Measurements from ENCODE around the gene SLC9A8. TPM values are rescaled to one million over a fixed set of nuclear protein-coding genes. Genes with fewer than 3 reads are reported as not detected.
A peak's percentile ranks its signal among the peaks of the same experiment; 100 is the strongest.
"Not testable (repeated sequence)": the region's sequence is repeated elsewhere in the genome, so short reads cannot be mapped to it uniquely, and the experiment has no call there.

Gene SLC9A8
- total RNA-seq, 1 donor from 2014 or later = 15.2 TPM

- no peak for DNase-seq
- H3K4me3 Mint-ChIP-seq = no peak overlapping the region
- no peaks in the 10 kb centered on the region for H3K27me3 Mint-ChIP-seq
- no peak overlapping the region for H3K27ac Mint-ChIP-seq
- intact Hi-C loops (cut with micrococcal nuclease) = no loop called here
- peaks cover 15% of the 10 kb centered on the region for H3K4me1 Mint-ChIP-seq
- H3K36me3 Mint-ChIP-seq (ENCODE audit: low read depth) = peaks cover 53% of the 10 kb centered on the region
- H3K9me3 Mint-ChIP-seq = no peaks in the 10 kb centered on the region
Measured at GRCh38 chr20:49856904-49857303, 44.3 kb downstream of the SLC9A8 start.

DNA sequence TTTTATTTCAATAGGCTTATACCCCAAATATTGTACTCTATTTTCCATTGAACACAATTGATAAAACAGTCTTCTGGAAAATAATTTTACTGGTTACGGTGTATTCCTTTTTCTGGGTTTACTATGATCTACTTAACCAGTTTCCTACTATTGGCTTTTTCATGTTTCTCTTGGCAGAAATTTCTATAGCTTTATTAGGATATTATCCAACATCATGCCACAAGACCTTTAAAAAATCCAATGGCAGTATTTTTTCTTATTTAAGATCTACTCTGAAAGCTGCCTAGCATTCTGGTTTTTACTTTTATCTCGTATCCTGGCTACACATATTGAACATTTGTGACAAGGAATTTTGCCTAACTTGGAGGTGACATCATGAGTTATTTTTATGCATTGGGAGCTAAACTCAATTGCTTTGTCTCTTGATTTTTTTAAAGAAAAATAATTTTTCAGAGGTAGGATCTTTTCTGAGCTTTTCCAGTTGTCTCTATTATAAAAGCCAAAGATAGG is 45.5 kb downstream of the SLC9A8 start:
- Mint-ChIP-seq H3K36me3 (ENCODE audit: low read depth) (peaks cover 53% of the 10 kb centered on the region), H3K4me3 (no peak overlapping the region), H3K4me1 (peaks cover 13% of the 10 kb centered on the region), H3K27ac (no peak overlapping the region), H3K27me3 (no peaks in the 10 kb centered on the region), H3K9me3 (no peaks in the 10 kb centered on the region)
- DNase-seq = no peak
- intact Hi-C loops (cut with micrococcal nuclease) = no loop called here

DNA sequence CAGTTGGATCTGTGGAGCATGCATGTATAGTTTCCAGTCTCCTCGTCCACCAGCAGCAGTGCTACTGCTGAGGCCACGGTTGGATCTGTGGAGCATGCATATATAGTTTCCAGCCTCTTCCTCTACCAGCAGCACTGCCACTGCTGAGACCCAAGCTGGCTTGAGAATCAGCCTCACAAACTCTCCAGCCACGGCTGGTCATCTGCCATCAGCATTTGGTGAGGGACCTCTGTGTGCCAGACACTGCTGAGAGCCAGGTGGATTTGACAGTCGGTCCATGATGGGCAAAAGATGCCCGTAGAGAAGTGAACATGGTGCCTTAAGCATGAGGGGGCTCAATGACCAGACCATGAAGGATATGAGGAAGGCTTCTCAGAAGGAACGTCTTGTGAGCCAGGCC is 46.4 kb downstream of the SLC9A8 start:
- Mint-ChIP-seq H3K9me3 (no peaks in the 10 kb centered on the region), H3K4me3 (no peak overlapping the region), H3K36me3 (ENCODE audit: low read depth) (peaks cover 50% of the 10 kb centered on the region), H3K4me1 (peaks cover 11% of the 10 kb centered on the region), H3K27ac (no peak overlapping the region), H3K27me3 (no peaks in the 10 kb centered on the region)
- intact Hi-C loops (cut with micrococcal nuclease) = no loop called here
- no peak for DNase-seq

DNA sequence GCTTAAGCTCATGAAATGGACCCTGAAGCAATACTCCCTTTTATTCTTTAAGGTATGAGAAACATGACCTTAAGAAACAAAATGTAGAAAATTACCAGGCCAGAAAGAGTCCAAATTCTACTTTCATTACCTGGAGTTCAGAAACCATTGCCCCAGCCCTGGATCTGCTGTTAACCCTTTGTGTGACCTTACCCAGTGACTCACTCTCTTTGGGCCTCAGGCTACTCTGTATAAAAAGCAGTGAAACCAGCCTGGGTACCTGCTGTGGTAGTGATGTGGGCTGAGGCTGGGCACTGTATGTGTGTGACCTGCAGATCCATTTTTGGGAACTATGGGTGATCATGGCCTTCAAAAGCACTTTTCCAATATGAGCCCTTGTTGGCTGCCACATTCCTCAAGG is 47.2 kb downstream of the SLC9A8 start:
- H3K36me3 Mint-ChIP-seq (ENCODE audit: low read depth) = peaks cover 54% of the 10 kb centered on the region
- no peak overlapping the region for H3K4me3 Mint-ChIP-seq
- H3K4me1 Mint-ChIP-seq = peaks cover 11% of the 10 kb centered on the region
- no peak for DNase-seq
- H3K9me3 Mint-ChIP-seq = no peaks in the 10 kb centered on the region
- intact Hi-C loops (cut with micrococcal nuclease) = no loop called here
- no peaks in the 10 kb centered on the region for H3K27me3 Mint-ChIP-seq
- no peak overlapping the region for H3K27ac Mint-ChIP-seq

GRCh38 chr20:49861232-49861631 is 48.6 kb downstream of the SLC9A8 start:
- H3K4me3 Mint-ChIP-seq; intact Hi-C loops (cut with micrococcal nuclease); DNase-seq; H3K27me3 Mint-ChIP-seq; H3K9me3 Mint-ChIP-seq: not testable (repeated sequence)
- H3K4me1 Mint-ChIP-seq = peaks cover 11% of the 10 kb centered on the region
- H3K27ac Mint-ChIP-seq = peak overlapping the region; percentile 30
- H3K36me3 Mint-ChIP-seq (ENCODE audit: low read depth) = peaks cover 58% of the 10 kb centered on the region

- no peak for DNase-seq
- no peak overlapping the region for H3K4me3 Mint-ChIP-seq
- H3K4me1 Mint-ChIP-seq = peaks cover 17% of the 10 kb centered on the region
- no peaks in the 10 kb centered on the region for H3K9me3 Mint-ChIP-seq
- H3K27ac Mint-ChIP-seq = no peak overlapping the region
- H3K36me3 Mint-ChIP-seq (ENCODE audit: low read depth) = peaks cover 63% of the 10 kb centered on the region
- intact Hi-C loops (cut with micrococcal nuclease) = no loop called here
- H3K27me3 Mint-ChIP-seq = no peaks in the 10 kb centered on the region
Measured at GRCh38 chr20:49862607-49863200, 50.1 kb downstream of the SLC9A8 start.

GRCh38 chr20:49863666-49864065 is 51.0 kb downstream of the SLC9A8 start:
- Mint-ChIP-seq H3K27ac (no peak overlapping the region), H3K36me3 (ENCODE audit: low read depth) (peaks cover 62% of the 10 kb centered on the region), H3K27me3 (no peaks in the 10 kb centered on the region), H3K4me1 (peaks cover 18% of the 10 kb centered on the region), H3K9me3 (no peaks in the 10 kb centered on the region), H3K4me3 (no peak overlapping the region)
- DNase-seq = no peak
- intact Hi-C loops (cut with micrococcal nuclease) = no loop called here

GRCh38 chr20:49865559-49865958 is 52.9 kb downstream of the SLC9A8 start:
- Mint-ChIP-seq H3K36me3 (ENCODE audit: low read depth) (peaks cover 62% of the 10 kb centered on the region), H3K27ac (no peak overlapping the region), H3K27me3 (no peaks in the 10 kb centered on the region), H3K4me1 (peaks cover 16% of the 10 kb centered on the region), H3K4me3 (no peak overlapping the region), H3K9me3 (no peaks in the 10 kb centered on the region)
- intact Hi-C loops (cut with micrococcal nuclease) = no loop called here
- no peak for DNase-seq

DNA sequence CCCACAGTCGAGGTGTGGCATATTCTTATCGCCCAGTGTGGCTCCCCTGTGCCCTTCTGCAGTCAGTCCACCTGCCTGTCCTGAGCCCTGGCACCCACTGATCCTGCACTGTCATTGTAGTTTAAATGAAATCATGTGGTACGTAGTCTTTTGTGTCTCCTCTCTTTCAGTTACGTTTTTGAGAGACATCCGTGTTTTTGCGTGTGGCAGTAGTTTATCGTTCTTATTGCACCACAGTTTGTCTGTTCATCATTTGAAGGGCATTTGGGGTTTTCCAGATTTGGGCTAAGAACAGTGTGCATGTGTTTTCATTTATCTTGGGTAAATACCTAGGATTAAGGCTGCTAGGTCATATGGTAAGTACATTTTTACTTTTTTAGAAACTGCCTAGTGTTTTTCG is 53.4 kb downstream of the SLC9A8 start:
- Mint-ChIP-seq H3K27ac (no peak overlapping the region), H3K4me1 (peaks cover 12% of the 10 kb centered on the region), H3K9me3 (no peaks in the 10 kb centered on the region), H3K36me3 (ENCODE audit: low read depth) (peaks cover 58% of the 10 kb centered on the region), H3K27me3 (no peaks in the 10 kb centered on the region), H3K4me3 (no peak overlapping the region)
- intact Hi-C loops (cut with micrococcal nuclease) = no loop called here
- DNase-seq = no peak

DNA sequence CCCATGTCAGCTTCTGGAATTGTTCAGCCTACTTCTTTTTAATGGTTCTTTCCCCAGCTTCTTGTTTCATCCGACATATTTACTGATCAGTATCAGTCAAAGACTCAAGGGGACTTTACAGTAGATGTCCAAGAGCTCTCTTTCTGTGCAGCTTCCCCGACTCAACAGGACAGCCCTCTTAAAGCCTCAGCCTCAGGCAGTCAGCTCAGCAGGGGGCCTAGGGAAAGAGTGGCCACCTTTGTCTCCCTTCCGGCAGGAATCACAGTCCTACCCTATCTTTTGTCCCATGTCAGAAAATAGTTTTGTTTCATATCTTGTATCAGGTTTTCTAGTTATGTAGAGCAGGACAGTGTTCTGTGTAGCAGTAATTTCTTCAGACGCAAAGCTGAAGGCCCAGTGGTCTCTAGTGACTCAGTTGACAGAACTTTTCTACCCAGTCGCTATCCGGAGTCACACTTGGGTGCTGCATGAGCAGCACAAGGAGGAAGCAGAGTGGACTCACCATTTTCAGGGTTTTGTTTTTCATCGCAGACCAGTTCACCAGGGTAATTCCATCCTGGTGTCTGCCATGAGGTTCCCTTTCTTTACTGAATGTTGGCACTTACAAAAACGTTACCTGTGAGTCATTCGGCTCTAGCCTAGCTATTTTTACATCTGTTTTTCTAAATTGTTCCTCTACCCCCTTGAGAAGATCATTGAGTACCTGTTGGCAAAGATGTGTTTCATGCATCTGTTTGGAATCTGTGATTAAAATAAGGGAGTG is 55.0 kb downstream of the SLC9A8 start:
- H3K4me1 Mint-ChIP-seq = peaks cover 7% of the 10 kb centered on the region
- H3K9me3 Mint-ChIP-seq = no peaks in the 10 kb centered on the region
- no peak overlapping the region for H3K4me3 Mint-ChIP-seq
- intact Hi-C loops (cut with micrococcal nuclease) = no loop called here
- no peak for DNase-seq
- peaks cover 52% of the 10 kb centered on the region for H3K36me3 Mint-ChIP-seq (ENCODE audit: low read depth)
- H3K27ac Mint-ChIP-seq = no peak overlapping the region
- no peaks in the 10 kb centered on the region for H3K27me3 Mint-ChIP-seq

- no peaks in the 10 kb centered on the region for H3K27me3 Mint-ChIP-seq
- H3K4me1 Mint-ChIP-seq = peaks cover 7% of the 10 kb centered on the region
- H3K9me3 Mint-ChIP-seq = no peaks in the 10 kb centered on the region
- intact Hi-C loops (cut with micrococcal nuclease) = no loop called here
- no peak overlapping the region for H3K27ac Mint-ChIP-seq
- no peak overlapping the region for H3K4me3 Mint-ChIP-seq
- H3K36me3 Mint-ChIP-seq (ENCODE audit: low read depth) = peaks cover 49% of the 10 kb centered on the region
- no peak for DNase-seq
Measured at GRCh38 chr20:49868538-49868937, 55.9 kb downstream of the SLC9A8 start.

DNA sequence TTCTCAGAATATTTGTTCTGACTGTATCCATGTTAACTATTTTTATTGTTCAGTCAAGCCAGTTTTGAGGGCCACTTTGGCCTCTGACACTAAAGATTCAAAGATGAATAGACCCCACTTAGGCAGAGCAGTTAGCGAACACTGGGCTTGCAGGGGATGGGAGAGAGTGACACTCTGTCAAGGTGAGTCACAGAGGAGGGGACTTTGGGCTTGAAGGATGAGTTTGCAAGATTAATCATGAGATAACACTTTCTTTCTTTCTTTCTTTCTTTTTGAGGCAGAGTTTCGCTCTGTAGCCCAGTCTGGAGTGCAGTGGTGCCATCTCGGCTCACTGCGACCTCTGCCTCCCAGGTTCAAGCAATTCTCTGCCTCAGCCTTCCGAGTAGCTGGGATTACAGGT is 56.3 kb downstream of the SLC9A8 start:
- peaks cover 50% of the 10 kb centered on the region for H3K36me3 Mint-ChIP-seq (ENCODE audit: low read depth)
- intact Hi-C loops (cut with micrococcal nuclease) = no loop called here
- DNase-seq = no peak
- H3K27me3 Mint-ChIP-seq = no peaks in the 10 kb centered on the region
- H3K4me1 Mint-ChIP-seq = peaks cover 7% of the 10 kb centered on the region
- H3K27ac Mint-ChIP-seq = no peak overlapping the region
- H3K9me3 Mint-ChIP-seq = no peaks in the 10 kb centered on the region
- H3K4me3 Mint-ChIP-seq = no peak overlapping the region

GRCh38 chr20:49870261-49870660 is 57.6 kb downstream of the SLC9A8 start:
- intact Hi-C loops (cut with micrococcal nuclease) = no loop called here
- Mint-ChIP-seq H3K4me1 (peaks cover 7% of the 10 kb centered on the region), H3K27ac (no peak overlapping the region), H3K4me3 (no peak overlapping the region), H3K9me3 (no peaks in the 10 kb centered on the region), H3K36me3 (ENCODE audit: low read depth) (peaks cover 44% of the 10 kb centered on the region), H3K27me3 (no peaks in the 10 kb centered on the region)
- no peak for DNase-seq

DNA sequence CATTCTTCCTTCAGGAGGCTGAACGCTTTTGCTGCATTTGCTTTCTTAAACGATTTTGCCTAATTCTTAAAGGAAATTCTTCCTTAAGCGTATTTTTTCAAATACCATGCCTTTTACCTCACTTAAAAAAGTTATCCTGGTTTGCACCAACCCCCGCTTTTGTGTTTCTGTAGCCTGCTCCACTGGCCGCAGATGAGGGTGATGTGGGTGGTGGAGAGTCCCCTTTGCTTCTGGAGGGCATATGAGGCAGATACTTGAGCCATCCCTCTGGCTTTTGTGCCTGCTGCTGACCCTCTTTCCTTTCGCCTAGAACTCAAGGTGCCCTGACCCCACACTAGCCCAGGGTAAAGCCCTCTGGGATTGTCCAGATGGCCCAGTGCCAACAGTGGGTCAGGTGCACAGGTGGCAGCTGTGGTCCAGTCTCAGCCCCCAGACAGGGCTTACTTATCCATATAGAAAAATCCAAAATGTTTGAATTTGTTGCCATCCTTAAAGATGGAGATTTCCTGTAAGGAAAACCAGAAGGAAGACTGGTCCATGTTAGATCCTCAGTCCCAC is 58.8 kb downstream of the SLC9A8 start:
- H3K9me3 Mint-ChIP-seq = no peaks in the 10 kb centered on the region
- H3K27me3 Mint-ChIP-seq = no peaks in the 10 kb centered on the region
- H3K4me3 Mint-ChIP-seq = no peak overlapping the region
- DNase-seq = no peak
- H3K4me1 Mint-ChIP-seq = peaks cover 7% of the 10 kb centered on the region
- H3K27ac Mint-ChIP-seq = no peak overlapping the region
- H3K36me3 Mint-ChIP-seq (ENCODE audit: low read depth) = peaks cover 43% of the 10 kb centered on the region
- intact Hi-C loops (cut with micrococcal nuclease) = no loop called here
